KOPT-K1 (cell line): Measurements from ENCODE around the gene QSOX2.

Source experiments
- H3K27ac ChIP-seq: fragments of 200-600 bp; sonication (generic); 2 replicates; pipeline ENCODE4 v1.5.1; 2016; ENCODE audit warnings: antibody characterized with exemption, mild to moderate bottlenecking, low read depth, low read length; ENCODE audit not compliant: poor library complexity, severe bottlenecking
- H3K36me3 ChIP-seq: fragments of 200-600 bp; sonication (generic); 2 replicates; pipeline ENCODE4 v1.5.1; 2017; ENCODE audit warnings: antibody characterized with exemption, mild to moderate bottlenecking, low read length, moderate library complexity; ENCODE audit not compliant: insufficient read depth
- H3K9me3 ChIP-seq: fragments of 200-600 bp; sonication (generic); 2 replicates; pipeline ENCODE4 v1.5.1; 2017; ENCODE audit warnings: antibody characterized with exemption, low read length, mild to moderate bottlenecking; ENCODE audit not compliant: insufficient read depth, poor library complexity, severe bottlenecking

QSOX2 gene

DNA sequence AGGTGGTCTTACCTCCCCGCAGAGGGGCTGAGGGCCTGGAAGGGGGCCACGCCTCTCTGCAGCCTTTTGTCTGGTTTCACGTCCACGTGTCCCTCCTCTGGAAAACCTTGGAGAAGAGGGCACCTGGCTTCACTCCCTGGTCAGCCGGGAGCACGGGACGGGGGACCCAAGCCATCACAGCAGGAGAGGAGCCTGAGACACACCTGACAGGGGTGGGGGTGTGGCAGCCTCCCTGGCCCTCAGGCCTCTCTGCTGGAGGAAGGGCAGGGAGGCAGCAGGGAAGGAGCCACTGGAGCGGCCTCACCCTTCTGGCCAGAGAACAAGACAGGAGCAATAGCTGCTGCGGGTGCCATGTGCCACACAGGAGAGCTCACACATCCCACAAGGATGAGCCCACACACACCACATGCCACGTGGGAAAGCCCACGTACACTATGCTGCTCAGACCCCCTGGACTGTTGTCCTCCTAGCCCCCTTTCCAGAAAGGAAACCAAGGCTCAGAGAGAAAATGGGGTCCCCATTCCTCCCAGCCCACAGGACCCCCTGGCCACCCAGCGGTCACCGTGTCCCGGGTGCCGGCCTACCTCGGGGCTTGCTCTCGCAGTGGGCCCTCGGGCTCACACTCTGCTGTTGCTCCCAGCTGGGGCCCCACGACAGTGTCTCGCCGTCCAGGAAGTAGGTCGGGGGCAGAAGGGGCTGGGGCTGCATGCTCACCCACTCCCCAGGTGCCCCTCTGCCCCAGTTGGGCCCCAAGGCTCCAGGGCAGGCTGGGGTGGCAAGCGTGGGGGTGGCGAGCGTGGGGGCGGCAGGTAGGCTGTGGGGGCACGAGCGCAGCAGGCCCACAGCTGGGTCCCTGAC, 40.1 kb upstream of the QSOX2 start:
- H3K36me3 ChIP-seq = no peaks in the 10 kb centered on the region
- H3K27ac ChIP-seq = no peak overlapping the region
- no peaks in the 10 kb centered on the region for H3K9me3 ChIP-seq

DNA sequence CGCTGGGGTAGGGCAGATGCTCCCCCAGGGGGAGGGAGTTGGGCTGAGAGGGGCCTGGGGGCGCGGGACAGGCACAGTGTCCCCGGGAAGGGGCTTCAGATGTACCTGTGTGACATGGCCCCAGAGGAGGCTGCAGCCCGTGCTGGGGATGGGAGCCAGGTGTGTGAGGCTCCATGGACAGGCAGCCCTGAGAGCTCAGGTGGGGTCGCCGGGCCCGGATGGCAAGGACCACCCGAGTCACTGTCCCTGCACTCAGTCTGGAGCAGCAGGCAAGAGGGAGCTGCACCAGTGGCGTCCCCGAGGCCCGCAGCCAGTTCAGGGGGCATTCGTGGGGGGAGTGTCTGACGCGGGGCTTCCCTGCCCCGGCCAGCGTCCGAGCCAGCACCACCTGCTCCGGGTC, 39.3 kb upstream of the QSOX2 start:
- Histone ChIP-seq H3K27ac (no peak overlapping the region), H3K36me3 (no peaks in the 10 kb centered on the region), H3K9me3 (no peaks in the 10 kb centered on the region)

DNA sequence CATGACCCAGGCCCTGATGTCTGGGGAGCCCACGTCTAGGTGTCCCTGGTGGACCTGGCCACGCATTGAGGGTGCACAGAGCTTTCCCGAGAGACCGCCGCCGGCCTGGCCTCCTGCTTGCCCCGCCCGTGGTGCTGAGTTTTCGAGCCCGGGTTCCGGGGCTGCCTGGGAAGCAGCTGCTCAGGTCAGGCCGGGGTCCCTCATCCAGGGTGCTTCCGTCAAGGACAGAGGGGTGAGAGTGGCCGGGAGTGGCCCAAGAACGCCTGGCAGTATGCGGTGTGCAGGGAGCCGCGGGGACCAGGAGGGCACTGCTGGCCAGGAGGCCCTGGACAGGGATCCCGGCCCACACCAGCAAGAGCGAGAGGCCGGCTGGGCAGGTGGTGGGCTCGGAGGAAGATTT, 38.7 kb upstream of the QSOX2 start:
- Histone ChIP-seq H3K9me3 (no peaks in the 10 kb centered on the region), H3K27ac (no peak overlapping the region), H3K36me3 (no peaks in the 10 kb centered on the region)

DNA sequence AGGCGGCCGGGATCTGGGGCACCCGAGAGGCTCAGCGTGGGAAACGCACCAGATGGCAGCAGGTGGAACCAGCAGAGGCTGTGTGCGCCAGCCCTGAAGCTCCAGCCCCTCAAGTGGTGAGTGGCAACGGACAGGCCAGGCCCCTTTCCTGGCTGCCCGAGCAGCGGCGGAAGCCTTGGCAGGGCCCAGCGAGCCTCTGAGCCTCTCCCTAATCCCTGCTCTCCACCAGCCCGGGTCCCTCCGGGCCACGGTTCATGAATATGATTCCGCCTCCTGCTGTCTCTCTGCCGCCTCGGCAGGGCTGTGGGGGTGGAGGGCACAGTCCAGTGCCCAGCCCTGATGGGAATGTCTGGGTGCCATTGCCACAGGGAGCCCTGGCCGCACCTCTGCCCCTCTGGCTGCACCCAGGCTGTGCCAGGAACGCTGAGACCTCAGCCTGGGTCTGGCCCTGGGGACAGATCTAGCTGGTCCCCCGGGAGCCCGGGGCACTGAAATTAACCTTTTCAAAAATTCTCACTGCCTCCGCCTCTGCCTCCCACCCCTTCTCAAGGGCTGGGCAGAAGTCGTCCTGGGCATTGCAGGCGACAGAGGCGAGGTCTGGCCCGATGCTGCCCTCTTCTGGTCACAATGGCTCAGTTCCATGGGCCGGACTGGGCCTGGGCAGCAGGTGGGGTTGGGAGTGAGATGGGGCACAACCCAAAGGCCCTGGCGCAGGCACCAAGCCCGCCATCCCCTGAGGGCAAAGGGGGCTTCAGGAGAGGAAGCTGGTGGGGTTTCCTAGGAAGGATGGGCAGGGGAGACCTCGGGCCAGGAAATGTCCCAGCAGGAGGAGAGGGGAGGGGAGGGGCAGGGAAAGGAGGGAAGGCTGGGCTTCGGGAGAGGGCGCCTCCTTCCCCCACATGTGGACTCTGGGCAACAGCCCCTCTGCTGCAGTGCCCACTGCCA, 38.0 kb upstream of the QSOX2 start:
- Histone ChIP-seq H3K9me3 (no peaks in the 10 kb centered on the region), H3K36me3 (no peaks in the 10 kb centered on the region), H3K27ac (no peak overlapping the region)

DNA sequence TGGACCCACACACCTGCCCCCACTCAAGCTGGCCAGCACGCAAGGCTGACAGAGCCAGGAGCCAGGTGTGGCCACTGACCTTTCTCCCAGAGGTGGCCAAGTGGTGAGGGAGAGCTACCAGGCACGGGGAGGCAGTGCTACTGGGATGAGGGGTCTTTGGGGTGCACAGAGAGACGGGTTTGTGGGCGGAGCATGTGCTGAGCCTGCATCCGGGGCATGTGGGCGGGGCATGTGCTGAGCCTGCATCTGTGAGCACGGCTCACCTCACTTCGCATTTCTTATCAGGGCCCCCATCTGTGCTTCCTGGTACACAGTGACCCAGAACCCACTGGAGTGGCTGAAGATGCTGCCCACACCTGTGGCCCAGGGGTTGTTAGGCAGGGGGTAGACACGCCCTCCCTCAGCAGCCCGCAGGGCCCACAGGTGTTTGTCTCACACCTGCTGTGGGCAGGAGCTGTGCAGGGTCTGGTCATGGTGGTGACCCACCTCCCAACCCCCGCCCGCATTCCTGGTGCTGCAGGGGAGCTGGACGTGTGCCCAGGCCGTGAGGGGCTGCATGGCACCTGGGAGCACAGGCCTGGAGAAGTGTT, 36.8 kb upstream of the QSOX2 start:
- no peaks in the 10 kb centered on the region for H3K36me3 ChIP-seq
- no peaks in the 10 kb centered on the region for H3K9me3 ChIP-seq
- H3K27ac ChIP-seq = no peak overlapping the region

DNA sequence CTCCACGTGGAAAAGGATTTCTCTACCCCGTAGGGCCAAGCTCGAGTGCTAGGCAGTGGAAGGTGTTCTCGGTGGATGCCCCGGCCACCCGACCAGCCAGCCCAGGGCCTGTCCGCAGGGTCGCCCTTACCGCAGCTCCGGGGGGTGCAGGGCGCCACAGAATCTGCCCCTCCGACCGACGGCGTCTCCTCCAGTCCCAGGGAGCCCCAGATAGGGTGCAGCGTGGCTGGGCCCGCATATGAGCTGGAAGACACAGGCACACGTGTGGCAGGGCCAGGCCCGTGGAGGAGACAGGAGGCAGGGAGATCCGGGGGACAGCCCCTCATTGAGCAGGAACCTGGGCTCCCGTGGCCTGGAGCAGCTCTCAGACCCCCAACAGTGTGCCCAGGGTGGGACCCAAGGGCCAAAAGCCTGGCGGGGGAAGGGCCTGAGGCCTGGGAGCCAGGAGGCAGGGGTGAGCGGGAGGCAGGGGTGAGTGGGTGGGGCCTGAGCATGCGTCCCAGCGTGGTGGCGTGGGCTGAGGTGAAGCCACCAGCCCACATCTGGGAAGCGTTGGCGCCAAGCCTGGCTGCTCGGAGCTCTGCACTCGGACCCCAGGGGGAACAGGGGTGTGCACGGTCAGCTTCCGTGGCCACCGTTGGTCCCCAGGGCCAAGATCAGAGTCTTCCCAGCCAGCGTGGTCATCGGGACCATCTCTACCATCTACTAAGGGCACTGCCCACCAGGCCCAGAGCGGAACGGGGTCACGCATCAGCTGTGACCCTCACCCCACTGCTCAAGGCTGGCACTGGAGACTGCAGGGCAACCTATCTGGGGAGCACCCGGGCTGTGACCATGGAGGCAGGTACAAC, 36.0 kb upstream of the QSOX2 start:
- H3K9me3 ChIP-seq = no peaks in the 10 kb centered on the region
- H3K36me3 ChIP-seq = no peaks in the 10 kb centered on the region
- H3K27ac ChIP-seq = no peak overlapping the region

DNA sequence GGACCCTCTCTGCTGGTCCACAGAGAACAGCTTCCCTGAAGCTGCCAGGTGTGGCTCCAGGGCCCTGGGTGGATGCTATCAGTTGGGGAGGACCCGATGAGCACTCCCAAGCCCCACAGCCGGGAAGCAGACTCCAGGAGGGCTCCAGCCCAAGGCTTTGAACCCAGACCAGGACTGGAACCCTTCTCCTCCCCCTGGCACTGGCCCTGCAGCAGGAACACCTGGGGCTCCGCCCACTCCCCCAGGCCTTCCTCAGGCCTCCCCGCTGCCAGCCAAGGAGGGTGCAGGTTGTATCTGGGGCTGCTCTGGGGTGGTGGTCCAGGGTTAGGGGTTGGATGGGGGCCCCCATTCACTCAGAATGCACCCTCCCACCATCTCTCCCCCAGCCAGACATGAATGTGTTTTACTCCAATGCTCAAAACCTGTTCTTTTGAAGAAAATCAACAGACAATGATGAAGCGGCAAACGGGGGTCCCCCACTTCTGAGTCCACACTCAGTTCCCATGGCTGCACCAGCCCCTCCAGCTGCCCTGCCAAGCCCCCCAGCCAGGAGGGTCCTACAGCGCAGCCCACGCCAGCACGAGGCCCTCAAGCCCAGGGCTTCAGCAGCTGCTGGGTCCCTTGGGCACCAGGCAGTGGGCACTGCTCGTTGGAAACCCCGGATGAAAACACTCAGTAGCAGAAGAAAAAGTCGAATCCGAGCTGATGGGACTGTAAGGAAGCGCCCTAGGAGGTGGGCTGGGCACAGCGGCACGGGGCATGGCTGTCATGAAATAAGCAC, 35.1 kb upstream of the QSOX2 start:
- no peaks in the 10 kb centered on the region for H3K9me3 ChIP-seq
- no peaks in the 10 kb centered on the region for H3K36me3 ChIP-seq
- no peak overlapping the region for H3K27ac ChIP-seq

DNA sequence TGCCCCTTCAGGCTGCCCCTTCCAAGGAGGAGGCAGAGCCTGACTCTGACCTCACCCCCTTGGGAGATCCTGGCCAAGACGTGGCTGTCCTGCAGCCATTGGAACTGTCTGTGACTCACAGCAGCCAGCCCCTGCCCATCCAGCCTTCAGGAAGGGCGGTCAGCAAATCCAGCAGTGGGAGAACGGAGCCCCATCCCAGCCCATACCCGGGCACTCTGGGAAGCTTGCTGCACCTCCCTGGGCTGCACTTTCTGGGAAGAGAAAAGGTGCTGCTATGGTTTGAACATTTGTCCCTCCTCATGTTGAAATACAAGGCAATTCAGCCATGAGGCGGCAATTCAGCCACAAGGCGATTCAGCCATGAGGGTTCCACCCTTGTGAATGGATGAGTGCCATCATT, 33.9 kb upstream of the QSOX2 start:
- no peaks in the 10 kb centered on the region for H3K36me3 ChIP-seq
- H3K9me3 ChIP-seq = no peaks in the 10 kb centered on the region
- no peak overlapping the region for H3K27ac ChIP-seq

DNA sequence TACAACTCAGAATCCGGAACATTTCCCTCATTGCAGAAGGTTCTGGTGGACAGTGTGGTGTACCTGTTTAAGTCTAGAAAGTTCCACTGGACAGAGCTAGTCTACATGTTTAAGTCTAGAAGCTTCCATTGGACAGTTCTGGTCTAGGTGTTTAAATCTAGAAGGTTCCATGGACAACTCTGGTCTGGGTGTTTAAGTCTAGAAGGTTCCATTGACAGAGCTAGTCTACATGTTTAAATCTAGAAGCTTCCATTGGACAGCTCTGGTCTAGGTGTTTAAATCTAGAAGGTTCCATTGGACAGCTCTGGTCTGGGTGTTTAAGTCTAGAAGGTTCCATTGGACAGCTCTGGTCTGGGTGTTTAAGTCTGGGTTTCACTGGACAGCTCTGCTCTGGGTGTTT, 33.3 kb upstream of the QSOX2 start:
- Histone ChIP-seq H3K36me3 (no peaks in the 10 kb centered on the region), H3K9me3 (no peaks in the 10 kb centered on the region), H3K27ac (no peak overlapping the region)

DNA sequence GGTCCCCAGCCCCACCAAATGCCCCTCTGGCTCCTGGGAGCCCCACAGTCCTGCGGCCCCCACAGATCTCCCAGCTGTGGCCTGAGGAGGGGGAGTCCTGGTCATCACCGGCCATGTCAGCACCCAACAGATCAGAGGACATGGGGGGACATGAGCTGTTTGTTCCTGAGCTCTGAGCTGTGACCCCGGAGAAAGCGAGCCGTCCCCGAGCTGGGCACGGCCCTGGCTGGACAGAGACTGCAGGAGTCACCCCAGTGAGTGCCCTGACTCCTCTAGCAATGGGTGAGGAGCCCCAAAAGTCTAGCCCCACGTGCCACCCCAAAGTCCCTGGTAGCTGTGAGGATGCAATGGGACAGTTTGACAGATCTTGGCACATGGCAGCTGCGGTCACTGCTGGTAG, 32.6 kb upstream of the QSOX2 start:
- no peaks in the 10 kb centered on the region for H3K9me3 ChIP-seq
- H3K27ac ChIP-seq = no peak overlapping the region
- H3K36me3 ChIP-seq = no peaks in the 10 kb centered on the region

DNA sequence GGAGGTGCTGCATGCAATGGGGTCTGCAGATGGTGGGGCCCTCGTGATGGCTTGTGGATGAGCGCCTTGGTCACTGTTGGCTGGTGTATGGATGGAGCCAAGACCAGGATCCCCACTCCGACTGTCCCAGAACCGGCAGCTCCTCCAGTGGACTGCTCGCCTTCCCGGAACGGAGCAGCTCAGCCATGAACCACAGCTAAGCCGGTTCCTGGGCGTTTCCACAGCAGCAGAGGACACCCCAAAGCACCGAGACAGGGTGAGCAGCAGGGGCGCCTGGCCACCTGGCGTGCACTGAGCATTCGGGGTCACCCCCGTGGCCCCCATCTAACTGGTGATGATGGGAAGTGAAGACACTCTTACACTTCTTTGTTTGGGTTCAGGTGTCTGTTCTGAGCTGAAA, 32.1 kb upstream of the QSOX2 start:
- H3K36me3 ChIP-seq = no peaks in the 10 kb centered on the region

DNA sequence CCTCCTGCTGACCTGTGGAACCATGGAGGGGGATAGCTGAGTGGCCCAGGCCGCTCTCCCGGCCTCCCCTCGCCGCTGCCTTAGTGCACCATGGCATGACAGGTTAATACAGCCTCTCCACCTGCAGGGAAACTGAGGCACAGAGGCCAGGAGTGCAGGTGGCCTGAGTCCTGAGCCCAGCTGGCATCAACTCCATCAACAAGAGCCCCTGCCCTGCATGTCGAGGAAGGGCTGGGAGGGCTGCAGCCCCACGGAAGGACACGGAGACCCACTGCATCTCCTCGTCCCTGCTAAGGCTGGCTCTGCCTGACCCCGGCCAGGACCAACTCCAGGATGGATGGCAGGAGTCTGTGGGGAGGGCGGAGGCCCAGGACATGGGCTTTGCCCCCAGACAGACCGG, 31.1 kb upstream of the QSOX2 start:
- no peak overlapping the region for H3K27ac ChIP-seq
- H3K9me3 ChIP-seq = no peaks in the 10 kb centered on the region
- no peaks in the 10 kb centered on the region for H3K36me3 ChIP-seq

More for the DNA sequence above, 32.1 kb upstream of the QSOX2 start:
- Histone ChIP-seq H3K27ac (no peak overlapping the region), H3K9me3 (no peaks in the 10 kb centered on the region)

DNA sequence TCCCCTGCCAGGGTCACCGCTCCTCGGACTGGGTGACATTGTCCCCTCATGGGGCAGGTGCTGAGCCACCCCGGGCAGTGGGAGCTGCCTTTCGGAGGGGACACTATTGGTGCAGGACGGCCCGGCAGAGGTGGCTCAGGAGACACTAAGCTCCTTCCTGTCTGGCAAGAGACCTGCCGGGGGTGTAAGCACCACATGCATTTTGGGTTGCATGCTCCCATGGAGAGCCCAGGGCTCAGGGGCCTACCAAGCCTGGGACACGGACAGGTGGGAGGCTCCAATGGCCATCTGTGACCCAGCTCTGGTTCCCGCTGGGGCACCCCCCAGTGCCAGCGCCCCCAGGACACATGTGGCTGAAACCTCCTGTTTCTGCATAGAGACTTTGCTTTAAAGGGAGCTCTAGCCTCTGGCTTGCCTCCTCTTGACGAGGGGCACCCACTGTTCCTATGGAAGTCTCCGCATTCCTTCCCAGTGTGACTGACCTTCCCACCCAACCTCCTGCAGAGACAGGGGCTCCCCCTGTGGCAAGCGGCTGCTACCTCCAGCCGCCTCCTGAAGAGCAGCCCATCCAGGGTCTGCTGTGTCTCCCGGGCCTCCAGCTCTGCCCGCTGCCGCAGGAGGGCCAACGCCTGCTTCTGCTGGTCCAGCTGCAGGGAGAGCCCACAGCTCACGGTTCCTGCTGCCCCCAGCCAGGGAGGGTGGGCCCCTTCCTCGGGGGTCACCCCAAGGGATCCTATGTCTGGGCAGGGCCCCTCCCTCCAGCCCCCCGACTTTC, 30.2 kb upstream of the QSOX2 start:
- no peaks in the 10 kb centered on the region for H3K9me3 ChIP-seq
- no peaks in the 10 kb centered on the region for H3K36me3 ChIP-seq
- H3K27ac ChIP-seq = no peak overlapping the region
